ENCODE measurements around the gene OTP. TPM values are rescaled to one million over a fixed set of nuclear protein-coding genes. Genes with fewer than 3 reads are reported as not detected.

Gene OTP
- total and polyA plus RNA-seq, 4 donors: not detected

DNA sequence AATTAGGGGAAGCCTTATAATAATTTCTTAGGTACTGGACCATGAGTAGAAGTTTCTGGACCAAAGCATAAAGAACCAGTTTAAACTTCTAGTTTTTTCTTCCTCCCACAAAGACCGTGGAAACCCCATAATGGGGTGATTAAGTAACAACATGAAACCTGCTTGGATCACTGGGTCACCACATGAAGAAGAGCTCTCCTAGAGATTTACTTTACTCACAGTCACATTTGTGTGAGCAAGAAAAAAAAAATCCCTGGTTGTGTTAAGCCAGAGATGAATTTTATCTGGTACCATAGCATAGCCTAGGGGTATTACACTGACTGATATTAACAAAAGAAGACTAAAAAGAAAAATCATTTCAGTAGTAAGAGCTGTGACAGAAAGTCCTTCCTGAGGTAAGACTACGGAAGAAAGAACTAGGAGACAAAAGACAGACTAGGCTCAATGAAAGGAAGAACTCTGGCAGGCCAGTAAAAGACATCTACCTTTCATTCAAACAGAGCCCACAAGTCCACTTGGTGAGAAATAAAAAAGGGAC is 15.2 kb downstream of the OTP start:
- Histone ChIP-seq H3K9ac (ENCODE audit: low read depth in 1 of 2, low read length in 2 of 2) (no peak overlapping the region), H3K27ac (ENCODE audit: low read depth in 1 of 2, low read length in 2 of 2) (no peak overlapping the region), H3K4me3 (ENCODE audit: low read depth in 1 of 3, low read length in 3 of 3) (no peak overlapping the region), H3K9me3 (ENCODE audit: control insufficient read depth in 4 of 4, low read length in 3 of 4) (peaks cover 0 to 13% (median 1%) of the 10 kb centered on the region in 4 donors), H3K4me1 (ENCODE audit: control insufficient read depth in 4 of 4, insufficient read depth in 4 of 4, low read length in 3 of 4) (peaks cover 0 to 2% (median 0%) of the 10 kb centered on the region in 4 donors), H3K27me3 (ENCODE audit: control insufficient read depth in 4 of 4, insufficient read depth in 4 of 4, low read length in 3 of 4) (peaks cover 3 to 11% (median 7%) of the 10 kb centered on the region in 4 donors), H3K36me3 (ENCODE audit: control insufficient read depth in 4 of 4, insufficient read depth in 3 of 4, low read depth in 1 of 4, low read length in 3 of 4) (no peaks in the 10 kb centered on the region)
- DNase-seq (ENCODE audit: low spot score): no peak
- WGBS: 72% methylated on average over 2 of the region's 2 CpGs
- TF ChIP-seq JUND (IDR thresholded peaks at IDR 0.05) (no peak), SP1 (IDR thresholded peaks at IDR 0.05) (no peak), FOXA2 (IDR thresholded peaks at IDR 0.05) (no peak), GABPA (IDR thresholded peaks at IDR 0.05 in 1 of 2, conservative IDR thresholded peaks at IDR 0.05 in 1 of 2) (no peak), ZBTB33 (IDR thresholded peaks at IDR 0.05) (no peak), REST (IDR thresholded peaks at IDR 0.05) (no peak), HNF4A (conservative IDR thresholded peaks at IDR 0.05) (no peak)
- TF ChIP-seq, protein P1, sequence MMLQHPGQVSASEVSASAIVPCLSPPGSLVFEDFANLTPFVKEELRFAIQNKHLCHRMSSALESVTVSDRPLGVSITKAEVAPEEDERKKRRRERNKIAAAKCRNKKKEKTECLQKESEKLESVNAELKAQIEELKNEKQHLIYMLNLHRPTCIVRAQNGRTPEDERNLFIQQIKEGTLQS (IDR thresholded peaks at IDR 0.05): no peak

- H3K27me3 ChIP-seq (ENCODE audit: control insufficient read depth in 4 of 4, insufficient read depth in 4 of 4, low read length in 3 of 4): peaks cover 0 to 3% (median under 1%) of the 10 kb centered on the region in 4 donors
- H3K9ac ChIP-seq (ENCODE audit: low read depth in 1 of 2, low read length in 2 of 2): no peak overlapping the region
- 88% methylated on average over 5 of the region's 5 CpGs for WGBS
Observed at GRCh38 chr5:77621440-77621839, 17.1 kb downstream of the OTP start.

GRCh38 chr5:77620405-77620804 is 18.1 kb downstream of the OTP start:
- Histone ChIP-seq H3K4me1 (ENCODE audit: control insufficient read depth in 4 of 4, insufficient read depth in 4 of 4, low read length in 3 of 4) (no peaks in the 10 kb centered on the region), H3K27ac (ENCODE audit: low read depth in 1 of 2, low read length in 2 of 2) (no peak overlapping the region), H3K9me3 (ENCODE audit: control insufficient read depth in 4 of 4, low read length in 3 of 4) (no peaks in the 10 kb centered on the region), H3K9ac (ENCODE audit: low read depth in 1 of 2, low read length in 2 of 2) (no peak overlapping the region), H3K27me3 (ENCODE audit: control insufficient read depth in 4 of 4, insufficient read depth in 4 of 4, low read length in 3 of 4) (peaks cover 0 to 3% (median under 1%) of the 10 kb centered on the region in 4 donors), H3K4me3 (ENCODE audit: low read depth in 1 of 3, low read length in 3 of 3) (no peak overlapping the region), H3K36me3 (ENCODE audit: control insufficient read depth in 4 of 4, insufficient read depth in 3 of 4, low read depth in 1 of 4, low read length in 3 of 4) (no peaks in the 10 kb centered on the region)
- no peak for TF ChIP-seq SP1 (IDR thresholded peaks at IDR 0.05)
- WGBS: 29% methylated on average over 4 of the region's 4 CpGs
- DNase-seq (ENCODE audit: low spot score): no peak

More at GRCh38 chr5:77621440-77621839, 17.1 kb downstream of the OTP start:
- TF ChIP-seq YY1 (IDR thresholded peaks at IDR 0.05) (peak; percentile 51), GABPA (IDR thresholded peaks at IDR 0.05 in 1 of 2, conservative IDR thresholded peaks at IDR 0.05 in 1 of 2) (no peak)
- Histone ChIP-seq H3K36me3 (ENCODE audit: control insufficient read depth in 4 of 4, insufficient read depth in 3 of 4, low read depth in 1 of 4, low read length in 3 of 4) (no peaks in the 10 kb centered on the region), H3K27ac (ENCODE audit: low read depth in 1 of 2, low read length in 2 of 2) (no peak overlapping the region), H3K4me3 (ENCODE audit: low read depth in 1 of 3, low read length in 3 of 3) (no peak overlapping the region), H3K9me3 (ENCODE audit: control insufficient read depth in 4 of 4, low read length in 3 of 4) (no peaks in the 10 kb centered on the region), H3K4me1 (ENCODE audit: control insufficient read depth in 4 of 4, insufficient read depth in 4 of 4, low read length in 3 of 4) (no peaks in the 10 kb centered on the region)
- no peak for DNase-seq (ENCODE audit: low spot score)
